Activated naive CD8-positive, alpha-beta T cell treated with anti-CD3 and anti-CD28 coated beads for 36 hours (primary cell): ENCODE measurements around the gene MRFAP1. TPM values are rescaled to one million over a fixed set of nuclear protein-coding genes. Genes with fewer than 3 reads are reported as not detected.
"Not testable (repeated sequence)": the region's sequence is repeated elsewhere in the genome, so short reads cannot be mapped to it uniquely, and the experiment has no call there.

Source experiments
- DNase-seq: peaks from one replicate; pipeline ENCODE4 v3.0.0; 2021
- H3K27ac Mint-ChIP-seq: one replicate; pipeline ENCODE4 v1.8.0; 2022; ENCODE audit warnings: mild to moderate bottlenecking, moderate library complexity, mixed read lengths
- H3K27me3 Mint-ChIP-seq: one replicate; pipeline ENCODE4 v1.8.0; 2022; ENCODE audit warnings: mild to moderate bottlenecking, mixed read lengths
- H3K36me3 Mint-ChIP-seq: one replicate; pipeline ENCODE4 v1.8.0; 2021; ENCODE audit warnings: mild to moderate bottlenecking, mixed read lengths
- H3K4me1 Mint-ChIP-seq: one replicate; pipeline ENCODE4 v1.8.0; 2021; ENCODE audit warnings: mixed read lengths
- H3K4me3 Mint-ChIP-seq: one replicate; pipeline ENCODE4 v1.8.0; 2022; ENCODE audit warnings: mild to moderate bottlenecking, moderate library complexity, mixed read lengths
- H3K9me3 Mint-ChIP-seq: one replicate; pipeline ENCODE4 v1.8.0; 2022; ENCODE audit warnings: mixed read lengths
- total RNA-seq, 2 experiments: library from RNA; stranded (reverse); gene quantifications; one replicate each; pipeline ENCODE4 v1.2.3, GENCODE V29; 2021

MRFAP1 gene
- total RNA-seq, 2 experiments from 2014 or later = 107 to 109 TPM

DNA sequence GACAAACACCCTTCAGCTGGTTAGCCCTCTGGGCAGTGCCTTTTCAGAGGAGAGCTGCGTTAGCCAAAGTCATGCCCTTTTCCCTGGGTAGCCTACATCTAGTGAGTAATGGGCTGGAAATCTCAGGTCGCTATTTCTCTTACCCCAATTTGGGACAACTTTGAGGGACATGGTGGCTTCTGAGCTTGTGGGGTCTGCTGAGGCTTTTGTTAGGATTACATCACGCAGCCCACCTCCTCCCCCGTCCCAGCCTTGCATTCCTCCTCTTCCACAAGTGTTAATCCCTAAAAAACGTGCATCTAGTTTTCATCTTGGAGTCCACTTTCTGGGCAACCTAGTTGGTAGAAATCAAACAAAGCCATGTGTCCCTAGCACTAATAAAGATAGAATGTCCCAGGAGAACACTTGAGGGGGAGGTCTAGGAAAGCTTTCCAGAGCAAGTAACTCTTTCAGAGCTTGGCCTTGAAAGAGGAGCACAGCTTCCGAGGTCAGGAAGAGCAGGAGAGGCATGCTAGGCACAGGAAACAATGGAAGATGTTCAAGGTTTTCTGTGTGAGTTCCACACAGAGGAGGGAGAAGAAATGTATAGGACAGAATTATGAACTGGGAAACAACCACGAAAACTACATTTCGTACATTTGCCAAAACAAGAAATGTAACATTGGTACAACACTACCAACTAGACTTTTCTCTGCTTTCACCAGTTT is 2.8 kb downstream of the MRFAP1 start:
- Mint-ChIP-seq H3K9me3 (no peaks in the 10 kb centered on the region), H3K27me3 (no peaks in the 10 kb centered on the region), H3K36me3 (peaks cover 32% of the 10 kb centered on the region), H3K4me3 (peak overlapping the region; percentile 95), H3K4me1 (peaks cover 20% of the 10 kb centered on the region), H3K27ac (peak overlapping the region; percentile 98)
- DNase-seq = no peak

- no peaks in the 10 kb centered on the region for H3K27me3 Mint-ChIP-seq
- H3K27ac Mint-ChIP-seq = no peak overlapping the region
- peaks cover 20% of the 10 kb centered on the region for H3K4me1 Mint-ChIP-seq
- DNase-seq = no peak
- H3K36me3 Mint-ChIP-seq = peaks cover 32% of the 10 kb centered on the region
- H3K9me3 Mint-ChIP-seq = no peaks in the 10 kb centered on the region
- H3K4me3 Mint-ChIP-seq = no peak overlapping the region
These were observed 4.5 kb downstream of the MRFAP1 start for GRCh38 chr4:6644792-6645530.

DNA sequence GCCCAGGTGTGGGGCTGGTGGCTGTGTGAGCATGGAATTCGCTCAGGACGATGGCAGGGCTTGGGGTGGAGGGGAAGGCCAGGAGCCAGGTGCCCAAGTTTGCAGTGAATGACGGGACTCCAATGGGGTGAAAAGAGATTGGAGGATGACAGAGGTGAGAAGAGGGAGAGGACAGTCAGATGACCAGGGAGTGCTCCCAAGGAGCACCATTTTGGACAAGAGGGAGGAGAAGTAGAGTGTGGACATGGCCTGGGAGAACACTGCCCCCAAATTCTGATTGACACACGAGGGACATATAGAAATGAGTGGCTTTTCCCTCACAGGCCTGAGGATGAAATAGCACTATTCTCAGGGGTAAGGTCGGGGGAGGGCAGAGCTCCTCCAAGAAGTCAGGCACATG is 6.7 kb downstream of the MRFAP1 start:
- Mint-ChIP-seq H3K27me3 (no peaks in the 10 kb centered on the region), H3K4me3 (no peak overlapping the region), H3K9me3 (no peaks in the 10 kb centered on the region), H3K27ac (no peak overlapping the region), H3K36me3 (peaks cover 12% of the 10 kb centered on the region), H3K4me1 (peaks cover 11% of the 10 kb centered on the region)
- DNase-seq = no peak

DNA sequence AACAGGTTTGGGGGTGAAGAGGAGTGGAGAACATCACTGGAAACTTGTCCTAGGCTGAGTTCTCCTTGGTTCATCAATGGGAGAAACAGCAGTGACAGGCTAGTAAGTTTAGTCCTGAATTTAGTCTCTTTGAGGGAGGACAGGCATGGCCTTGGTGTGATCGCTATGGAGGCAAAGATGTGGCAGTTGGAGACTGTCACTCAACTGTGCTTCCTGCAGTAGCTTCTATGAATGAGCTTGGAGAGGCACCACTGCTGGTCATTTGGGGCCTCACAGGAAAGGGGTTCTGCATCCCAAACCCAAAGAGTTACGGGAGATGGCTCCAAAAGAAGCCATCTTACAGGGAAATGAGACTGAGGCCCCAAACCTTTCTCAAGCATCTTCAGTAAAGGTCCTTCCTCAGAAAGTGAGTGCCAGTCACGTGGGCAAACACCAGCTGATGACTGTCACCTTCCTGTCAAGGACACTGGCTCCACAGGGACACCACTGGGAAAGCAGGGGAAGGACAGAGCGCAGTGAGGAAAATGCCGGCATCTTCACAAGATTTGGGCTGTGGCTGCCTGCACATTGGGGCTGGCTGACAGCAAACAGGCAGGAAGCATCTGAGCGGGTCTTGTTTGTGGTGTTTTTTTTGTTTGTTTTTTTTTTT is 7.2 kb downstream of the MRFAP1 start:
- Mint-ChIP-seq H3K36me3 (peaks cover 7% of the 10 kb centered on the region), H3K27me3 (no peaks in the 10 kb centered on the region), H3K27ac (no peak overlapping the region), H3K4me3 (no peak overlapping the region), H3K4me1 (peaks cover 8% of the 10 kb centered on the region), H3K9me3 (no peaks in the 10 kb centered on the region)
- no peak for DNase-seq

GRCh38 chr4:6649216-6649615 is 8.7 kb downstream of the MRFAP1 start:
- no peak overlapping the region for H3K27ac Mint-ChIP-seq
- no peaks in the 10 kb centered on the region for H3K4me1 Mint-ChIP-seq
- DNase-seq = no peak
- no peak overlapping the region for H3K4me3 Mint-ChIP-seq
- no peaks in the 10 kb centered on the region for H3K36me3 Mint-ChIP-seq
- H3K27me3 Mint-ChIP-seq = no peaks in the 10 kb centered on the region
- H3K9me3 Mint-ChIP-seq = no peaks in the 10 kb centered on the region

- H3K27ac Mint-ChIP-seq, DNase-seq, H3K27me3 Mint-ChIP-seq, H3K9me3 Mint-ChIP-seq, H3K36me3 Mint-ChIP-seq, H3K4me1 Mint-ChIP-seq, H3K4me3 Mint-ChIP-seq: not testable (repeated sequence)
These were observed 13.7 kb downstream of the MRFAP1 start for GRCh38 chr4:6654211-6654610.

DNA sequence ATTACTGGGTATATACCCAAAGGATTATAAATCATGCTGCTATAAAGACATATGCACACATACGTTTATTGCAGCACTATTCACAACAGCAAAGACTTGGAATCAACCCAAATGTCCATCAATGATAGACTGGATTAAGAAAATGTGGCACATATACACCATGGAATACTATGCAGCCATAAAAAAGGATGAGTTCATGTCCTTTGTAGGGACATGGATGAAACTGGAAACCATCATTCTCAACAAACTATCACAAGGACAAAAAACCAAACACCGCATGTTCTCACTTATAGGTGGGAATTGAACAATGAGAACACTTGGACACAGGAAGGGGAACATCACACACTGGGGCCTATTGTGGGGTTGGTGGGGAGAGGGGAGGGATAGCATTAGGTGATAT is 14.8 kb downstream of the MRFAP1 start:
- not testable (repeated sequence) for H3K27me3 Mint-ChIP-seq, H3K4me3 Mint-ChIP-seq, H3K27ac Mint-ChIP-seq, H3K36me3 Mint-ChIP-seq, DNase-seq, H3K9me3 Mint-ChIP-seq, H3K4me1 Mint-ChIP-seq

DNA sequence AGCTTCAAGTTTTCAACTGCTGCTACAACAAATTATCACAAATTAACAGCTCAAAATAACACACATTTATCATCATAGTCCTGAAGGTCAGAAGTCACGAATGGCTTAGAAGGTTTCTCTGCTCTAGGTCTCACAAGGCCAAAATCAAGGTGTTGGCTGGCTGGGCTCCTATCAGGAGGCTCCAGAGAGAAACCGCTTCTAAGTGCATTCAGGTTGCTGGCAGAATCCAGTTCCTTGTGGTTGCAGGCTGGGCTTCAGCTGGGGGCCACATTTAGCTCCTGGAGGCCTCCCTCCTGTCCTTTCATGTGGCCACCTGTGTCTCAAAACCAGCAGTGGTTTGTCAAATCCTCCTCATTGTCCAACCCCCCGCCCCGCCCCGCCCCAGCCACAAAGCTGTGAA is 15.4 kb downstream of the MRFAP1 start:
- H3K27ac Mint-ChIP-seq = no peak overlapping the region
- DNase-seq = no peak
- peaks cover 9% of the 10 kb centered on the region for H3K27me3 Mint-ChIP-seq
- peaks cover 5% of the 10 kb centered on the region for H3K9me3 Mint-ChIP-seq
- peaks cover 4% of the 10 kb centered on the region for H3K4me1 Mint-ChIP-seq
- no peak overlapping the region for H3K4me3 Mint-ChIP-seq
- H3K36me3 Mint-ChIP-seq = no peaks in the 10 kb centered on the region

GRCh38 chr4:6657242-6658208 is 17.0 kb downstream of the MRFAP1 start:
- H3K9me3 Mint-ChIP-seq = peaks cover 5% of the 10 kb centered on the region
- no peak overlapping the region for H3K4me3 Mint-ChIP-seq
- H3K4me1 Mint-ChIP-seq = peaks cover 4% of the 10 kb centered on the region
- DNase-seq = no peak
- peaks cover 14% of the 10 kb centered on the region for H3K27me3 Mint-ChIP-seq
- no peak overlapping the region for H3K27ac Mint-ChIP-seq
- H3K36me3 Mint-ChIP-seq = no peaks in the 10 kb centered on the region

DNA sequence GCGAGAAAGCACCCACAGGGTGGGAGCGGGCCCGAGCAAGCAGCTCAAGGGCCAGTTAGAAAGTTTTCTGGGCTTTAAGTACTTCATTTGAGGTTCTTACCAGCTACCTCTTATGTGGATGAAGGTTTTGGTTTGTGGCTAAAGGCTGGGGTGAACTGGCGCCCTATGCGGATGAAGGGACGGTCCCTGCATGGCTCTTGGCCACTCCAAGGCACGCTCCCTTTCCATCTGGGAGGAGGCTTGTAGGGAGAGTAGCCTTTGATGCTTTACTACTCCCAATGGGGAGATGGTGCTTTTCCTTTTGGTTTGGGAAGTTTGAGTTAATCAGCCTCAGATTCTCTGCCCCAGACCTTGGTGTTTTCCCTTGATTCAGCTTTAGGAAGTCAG is 17.7 kb downstream of the MRFAP1 start:
- H3K27me3 Mint-ChIP-seq = peaks cover 20% of the 10 kb centered on the region
- H3K9me3 Mint-ChIP-seq = peaks cover 5% of the 10 kb centered on the region
- no peak overlapping the region for H3K27ac Mint-ChIP-seq
- H3K4me1 Mint-ChIP-seq = peaks cover 4% of the 10 kb centered on the region
- no peak overlapping the region for H3K4me3 Mint-ChIP-seq
- H3K36me3 Mint-ChIP-seq = no peaks in the 10 kb centered on the region
- no peak for DNase-seq

DNA sequence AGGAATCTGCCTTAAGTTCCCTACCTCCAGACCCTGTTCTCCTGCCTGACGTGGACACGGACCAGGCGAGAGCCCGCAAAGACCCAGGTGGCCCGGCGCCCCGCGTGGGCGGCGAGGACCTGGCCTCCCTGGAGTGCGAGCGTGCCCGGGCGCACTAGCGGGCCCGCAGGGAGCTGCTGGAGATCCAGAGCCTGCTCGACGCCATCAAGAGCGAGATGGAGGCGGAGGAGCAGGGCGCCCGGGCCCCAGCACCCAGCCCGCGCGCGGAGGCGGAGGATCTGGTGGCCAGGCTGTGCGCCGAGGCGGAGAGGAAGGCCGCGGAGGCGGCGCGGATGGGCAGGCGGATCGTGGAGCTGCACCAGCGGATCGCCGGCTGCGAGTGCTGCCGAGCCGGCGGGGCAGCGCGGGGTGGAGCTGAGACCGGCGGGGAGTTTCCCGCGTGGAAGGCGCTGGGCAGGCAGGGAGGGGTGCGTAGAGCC is 18.2 kb downstream of the MRFAP1 start:
- peaks cover 4% of the 10 kb centered on the region for H3K4me1 Mint-ChIP-seq
- peaks cover 5% of the 10 kb centered on the region for H3K9me3 Mint-ChIP-seq
- peak; percentile 68 for DNase-seq
- H3K36me3 Mint-ChIP-seq = no peaks in the 10 kb centered on the region
- no peak overlapping the region for H3K27ac Mint-ChIP-seq
- peaks cover 25% of the 10 kb centered on the region for H3K27me3 Mint-ChIP-seq
- H3K4me3 Mint-ChIP-seq = peak overlapping the region; percentile 59

GRCh38 chr4:6659897-6660296 is 19.4 kb downstream of the MRFAP1 start:
- DNase-seq = no peak
- Mint-ChIP-seq H3K4me1 (peaks cover 4% of the 10 kb centered on the region), H3K27ac (no peak overlapping the region), H3K9me3 (peaks cover 5% of the 10 kb centered on the region), H3K4me3 (no peak overlapping the region), H3K36me3 (no peaks in the 10 kb centered on the region), H3K27me3 (peaks cover 28% of the 10 kb centered on the region)

DNA sequence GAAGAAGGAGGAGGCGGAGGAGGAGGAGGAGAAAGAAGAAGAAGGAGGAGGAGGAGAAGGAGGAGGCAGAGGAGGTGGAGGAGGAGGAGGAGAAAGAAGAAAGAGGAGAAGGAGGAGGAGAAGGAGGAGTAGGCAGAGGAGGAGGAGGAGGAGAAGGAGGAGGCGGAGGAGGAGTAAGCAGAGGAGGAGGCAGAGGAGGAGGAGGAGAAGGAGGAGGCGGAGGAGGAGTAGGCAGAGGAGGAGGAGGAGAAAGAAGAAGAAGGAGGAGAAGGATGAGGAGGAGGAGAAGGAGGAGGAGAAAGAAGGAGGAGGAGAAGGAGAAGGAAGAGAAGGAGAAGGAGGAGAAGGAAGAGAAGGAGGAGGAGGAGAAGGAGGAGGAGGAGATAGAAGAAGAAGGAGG is 19.9 kb downstream of the MRFAP1 start:
- H3K36me3 Mint-ChIP-seq = no peaks in the 10 kb centered on the region
- H3K4me3 Mint-ChIP-seq = no peak overlapping the region
- no peak for DNase-seq
- H3K27me3 Mint-ChIP-seq = peaks cover 28% of the 10 kb centered on the region
- no peak overlapping the region for H3K27ac Mint-ChIP-seq
- H3K9me3 Mint-ChIP-seq = peaks cover 4% of the 10 kb centered on the region
- H3K4me1 Mint-ChIP-seq = peaks cover 4% of the 10 kb centered on the region

- Mint-ChIP-seq H3K4me3 (no peak overlapping the region), H3K36me3 (no peaks in the 10 kb centered on the region), H3K9me3 (no peaks in the 10 kb centered on the region), H3K27me3 (peaks cover 28% of the 10 kb centered on the region), H3K27ac (no peak overlapping the region), H3K4me1 (peaks cover 4% of the 10 kb centered on the region)
- DNase-seq = no peak
These were observed 22.1 kb downstream of the MRFAP1 start for GRCh38 chr4:6662591-6662990.
